ENCODE data around the gene MUC12.
"Not testable (repeated sequence)": the region's sequence is repeated elsewhere in the genome, so short reads cannot be mapped to it uniquely, and the experiment has no call there.

The MUC12 gene

DNA sequence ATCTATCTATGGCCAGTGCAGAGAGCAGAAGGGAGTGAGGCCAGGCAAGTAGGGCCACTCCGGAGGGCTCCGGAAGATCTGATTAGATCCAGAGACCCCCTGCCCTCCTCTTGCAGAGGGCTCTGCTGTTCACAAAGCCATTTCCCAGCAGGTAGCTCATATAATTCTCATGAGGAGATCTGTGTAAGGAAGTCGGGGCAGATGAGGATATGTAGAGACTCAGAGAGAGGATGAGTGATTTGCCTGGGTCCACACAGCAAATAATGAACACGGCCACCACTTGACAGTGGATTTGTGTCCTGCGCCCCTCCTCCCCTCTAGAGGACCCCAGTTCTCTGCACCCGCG is 2.6 kb downstream of the MUC12 start:
- H3K36me3 ChIP-seq (ENCODE audit: control insufficient read depth, insufficient read depth, low read length) = no peaks in the 10 kb centered on the region
- no peak overlapping the region for H3K4me3 ChIP-seq (ENCODE audit: low read depth, low read length)
- no peaks in the 10 kb centered on the region for H3K9me3 ChIP-seq (ENCODE audit: control insufficient read depth, low read length)
- no peaks in the 10 kb centered on the region for H3K79me2 ChIP-seq
- H3K9ac ChIP-seq = no peak overlapping the region
- H3K27ac ChIP-seq = no peak overlapping the region
- no peak overlapping the region for H3K4me2 ChIP-seq (ENCODE audit: low read length)
- H3K27me3 ChIP-seq (ENCODE audit: control insufficient read depth, insufficient read depth, low read length) = no peaks in the 10 kb centered on the region
- H2AFZ ChIP-seq = no peak overlapping the region
- TF ChIP-seq, protein P1, sequence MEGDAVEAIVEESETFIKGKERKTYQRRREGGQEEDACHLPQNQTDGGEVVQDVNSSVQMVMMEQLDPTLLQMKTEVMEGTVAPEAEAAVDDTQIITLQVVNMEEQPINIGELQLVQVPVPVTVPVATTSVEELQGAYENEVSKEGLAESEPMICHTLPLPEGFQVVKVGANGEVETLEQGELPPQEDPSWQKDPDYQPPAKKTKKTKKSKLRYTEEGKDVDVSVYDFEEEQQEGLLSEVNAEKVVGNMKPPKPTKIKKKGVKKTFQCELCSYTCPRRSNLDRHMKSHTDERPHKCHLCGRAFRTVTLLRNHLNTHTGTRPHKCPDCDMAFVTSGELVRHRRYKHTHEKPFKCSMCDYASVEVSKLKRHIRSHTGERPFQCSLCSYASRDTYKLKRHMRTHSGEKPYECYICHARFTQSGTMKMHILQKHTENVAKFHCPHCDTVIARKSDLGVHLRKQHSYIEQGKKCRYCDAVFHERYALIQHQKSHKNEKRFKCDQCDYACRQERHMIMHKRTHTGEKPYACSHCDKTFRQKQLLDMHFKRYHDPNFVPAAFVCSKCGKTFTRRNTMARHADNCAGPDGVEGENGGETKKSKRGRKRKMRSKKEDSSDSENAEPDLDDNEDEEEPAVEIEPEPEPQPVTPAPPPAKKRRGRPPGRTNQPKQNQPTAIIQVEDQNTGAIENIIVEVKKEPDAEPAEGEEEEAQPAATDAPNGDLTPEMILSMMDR (IDR thresholded peaks at IDR 0.05) = no peak
- no peaks in the 10 kb centered on the region for H3K4me1 ChIP-seq

DNA sequence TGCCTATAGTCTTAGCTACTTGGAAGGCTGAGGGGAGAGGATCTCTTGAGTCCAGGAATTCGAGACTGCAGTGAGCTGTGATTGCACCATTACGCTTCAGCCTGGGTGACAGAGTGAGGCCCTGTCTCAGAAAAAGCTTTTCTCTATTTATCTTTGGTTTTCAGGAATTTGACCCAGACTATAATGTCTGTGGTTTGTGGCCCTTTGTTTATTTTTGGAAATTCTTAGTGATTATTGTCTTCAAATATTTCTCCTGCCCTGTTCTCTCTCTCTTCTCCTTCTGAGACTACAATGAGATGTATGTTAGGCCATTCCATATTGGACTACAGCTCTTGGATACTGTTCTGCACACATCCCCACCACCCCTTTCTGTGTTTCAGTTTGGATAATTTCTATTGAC is 4.7 kb downstream of the MUC12 start:
- Histone ChIP-seq H3K9ac (no peak overlapping the region), H3K27me3 (ENCODE audit: control insufficient read depth, insufficient read depth, low read length) (no peaks in the 10 kb centered on the region), H3K36me3 (ENCODE audit: control insufficient read depth, insufficient read depth, low read length) (no peaks in the 10 kb centered on the region), H3K4me3 (ENCODE audit: low read depth, low read length) (no peak overlapping the region), H2AFZ (no peak overlapping the region), H3K4me1 (no peaks in the 10 kb centered on the region), H3K79me2 (no peaks in the 10 kb centered on the region), H3K4me2 (ENCODE audit: low read length) (no peak overlapping the region), H3K27ac (no peak overlapping the region), H3K9me3 (ENCODE audit: control insufficient read depth, low read length) (no peaks in the 10 kb centered on the region)
- TF ChIP-seq, protein P1 (IDR thresholded peaks at IDR 0.05) = no peak

- Histone ChIP-seq H3K9me3 (ENCODE audit: control insufficient read depth, low read length) (no peaks in the 10 kb centered on the region), H3K36me3 (ENCODE audit: control insufficient read depth, insufficient read depth, low read length) (no peaks in the 10 kb centered on the region), H2AFZ (no peak overlapping the region), H3K4me3 (ENCODE audit: low read depth, low read length) (no peak overlapping the region), H3K27ac (no peak overlapping the region), H3K4me1 (no peaks in the 10 kb centered on the region), H3K9ac (no peak overlapping the region), H3K27me3 (ENCODE audit: control insufficient read depth, insufficient read depth, low read length) (no peaks in the 10 kb centered on the region), H3K79me2 (no peaks in the 10 kb centered on the region), H3K4me2 (ENCODE audit: low read length) (no peak overlapping the region)
- TF ChIP-seq, protein P1 (IDR thresholded peaks at IDR 0.05) = no peak
Observed at GRCh38 chr7:100975371-100975821, 6.0 kb downstream of the MUC12 start.

- Histone ChIP-seq H2AFZ (no peak overlapping the region), H3K27ac (no peak overlapping the region), H3K4me2 (ENCODE audit: low read length) (no peak overlapping the region), H3K36me3 (ENCODE audit: control insufficient read depth, insufficient read depth, low read length) (no peaks in the 10 kb centered on the region), H3K79me2 (no peaks in the 10 kb centered on the region), H3K27me3 (ENCODE audit: control insufficient read depth, insufficient read depth, low read length) (no peaks in the 10 kb centered on the region), H3K4me1 (no peaks in the 10 kb centered on the region), H3K9ac (no peak overlapping the region), H3K4me3 (ENCODE audit: low read depth, low read length) (no peak overlapping the region), H3K9me3 (ENCODE audit: control insufficient read depth, low read length) (no peaks in the 10 kb centered on the region)
- TF ChIP-seq, protein P1 (IDR thresholded peaks at IDR 0.05) = no peak
Observed at GRCh38 chr7:100978300-100978699, 8.9 kb downstream of the MUC12 start.

DNA sequence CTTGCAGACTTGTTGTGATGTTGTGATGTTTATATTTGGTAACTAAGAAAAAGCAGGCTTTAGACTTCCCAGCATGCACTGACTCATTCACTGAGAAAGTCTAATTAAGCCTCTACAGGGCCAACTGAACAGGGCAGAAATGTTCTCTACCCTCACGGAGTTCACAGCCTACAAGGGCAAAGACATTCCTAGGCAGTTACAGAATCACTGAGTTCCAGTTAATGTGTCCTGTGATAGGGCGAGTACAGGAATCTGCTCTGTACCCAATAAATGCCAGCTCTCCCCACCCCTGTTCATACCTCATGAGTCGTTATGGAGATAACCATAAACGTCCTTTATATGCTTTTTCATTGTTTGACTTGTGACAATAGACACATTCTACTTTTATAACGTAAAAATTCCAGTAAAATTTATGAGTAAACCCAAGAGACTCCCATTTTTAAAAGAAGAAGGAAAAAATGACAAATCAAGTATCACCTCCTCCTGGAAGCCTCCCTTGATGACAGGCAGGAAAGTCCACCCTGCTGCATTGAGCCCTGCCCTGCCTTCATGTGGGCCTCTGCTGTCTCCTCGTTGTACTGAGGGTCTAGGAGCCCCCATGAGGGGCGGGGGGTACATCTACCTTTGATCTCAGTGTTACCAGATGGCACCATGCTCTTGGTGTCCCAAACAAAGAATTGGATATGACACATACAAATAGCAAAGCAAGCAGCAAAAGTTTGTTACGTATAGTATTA is 14.3 kb downstream of the MUC12 start:
- H3K27ac ChIP-seq = no peak overlapping the region
- H3K4me3 ChIP-seq (ENCODE audit: low read depth, low read length) = no peak overlapping the region
- no peaks in the 10 kb centered on the region for H3K4me1 ChIP-seq
- H3K9ac ChIP-seq = no peak overlapping the region
- no peak overlapping the region for H3K4me2 ChIP-seq (ENCODE audit: low read length)
- H3K79me2 ChIP-seq = no peaks in the 10 kb centered on the region
- H2AFZ ChIP-seq = no peak overlapping the region
- H3K9me3 ChIP-seq (ENCODE audit: control insufficient read depth, low read length) = no peaks in the 10 kb centered on the region
- no peaks in the 10 kb centered on the region for H3K27me3 ChIP-seq (ENCODE audit: control insufficient read depth, insufficient read depth, low read length)
- no peaks in the 10 kb centered on the region for H3K36me3 ChIP-seq (ENCODE audit: control insufficient read depth, insufficient read depth, low read length)
- TF ChIP-seq, protein P1 (IDR thresholded peaks at IDR 0.05) = no peak

DNA sequence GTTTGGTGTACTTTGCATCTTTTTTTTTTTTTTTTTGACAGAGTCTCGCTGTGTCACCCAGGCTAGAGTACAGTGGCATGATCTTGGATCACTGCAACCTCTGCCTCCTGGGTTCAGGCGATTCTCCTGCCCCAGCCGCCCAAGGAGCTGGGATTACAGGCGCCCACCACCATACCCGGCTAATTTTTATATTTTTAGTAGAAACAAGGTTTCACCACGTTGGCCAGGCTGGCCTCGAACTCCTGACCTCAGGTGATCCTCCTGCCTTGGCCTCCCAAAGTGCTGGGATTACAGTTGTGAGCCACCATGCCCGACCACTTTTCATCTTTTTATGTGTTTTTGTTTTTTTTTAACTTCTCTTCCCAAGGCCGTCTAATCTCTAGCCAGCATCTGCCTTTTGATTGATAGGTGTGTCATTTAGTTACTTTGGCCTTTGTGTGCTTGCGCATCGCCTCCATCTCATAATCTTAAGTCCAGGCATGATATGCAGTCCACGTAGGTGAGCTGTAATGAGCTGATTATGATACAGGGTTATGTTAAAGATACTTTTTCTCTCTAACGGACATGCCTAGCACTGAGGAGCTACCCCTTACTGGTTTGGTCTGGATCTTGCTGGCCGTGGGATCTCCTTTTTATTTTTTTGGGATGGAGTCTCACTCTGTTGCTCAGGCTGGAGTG is 15.0 kb downstream of the MUC12 start:
- H2AFZ ChIP-seq; H3K4me1 ChIP-seq; H3K9ac ChIP-seq; H3K4me3 ChIP-seq (ENCODE audit: low read depth, low read length); H3K27ac ChIP-seq; H3K9me3 ChIP-seq (ENCODE audit: control insufficient read depth, low read length); H3K36me3 ChIP-seq (ENCODE audit: control insufficient read depth, insufficient read depth, low read length); H3K4me2 ChIP-seq (ENCODE audit: low read length); H3K27me3 ChIP-seq (ENCODE audit: control insufficient read depth, insufficient read depth, low read length); H3K79me2 ChIP-seq: not testable (repeated sequence)

Measured in parathyroid adenoma (tissue), 2 donors.